GM12891 (cell line): ENCODE data around the gene SH2B2.

Experiments used
- POLR2A ChIP-seq: IDR thresholded peaks from 2 replicates; pipeline ENCODE4 v1.6.1; 2011; ENCODE audit warnings: low read depth, low read length, control low read depth
- POLR2AphosphoS5 ChIP-seq: IDR thresholded peaks from 2 replicates; pipeline ENCODE4 v1.6.1; 2011; ENCODE audit warnings: low read depth, low read length, control low read depth

DNA sequence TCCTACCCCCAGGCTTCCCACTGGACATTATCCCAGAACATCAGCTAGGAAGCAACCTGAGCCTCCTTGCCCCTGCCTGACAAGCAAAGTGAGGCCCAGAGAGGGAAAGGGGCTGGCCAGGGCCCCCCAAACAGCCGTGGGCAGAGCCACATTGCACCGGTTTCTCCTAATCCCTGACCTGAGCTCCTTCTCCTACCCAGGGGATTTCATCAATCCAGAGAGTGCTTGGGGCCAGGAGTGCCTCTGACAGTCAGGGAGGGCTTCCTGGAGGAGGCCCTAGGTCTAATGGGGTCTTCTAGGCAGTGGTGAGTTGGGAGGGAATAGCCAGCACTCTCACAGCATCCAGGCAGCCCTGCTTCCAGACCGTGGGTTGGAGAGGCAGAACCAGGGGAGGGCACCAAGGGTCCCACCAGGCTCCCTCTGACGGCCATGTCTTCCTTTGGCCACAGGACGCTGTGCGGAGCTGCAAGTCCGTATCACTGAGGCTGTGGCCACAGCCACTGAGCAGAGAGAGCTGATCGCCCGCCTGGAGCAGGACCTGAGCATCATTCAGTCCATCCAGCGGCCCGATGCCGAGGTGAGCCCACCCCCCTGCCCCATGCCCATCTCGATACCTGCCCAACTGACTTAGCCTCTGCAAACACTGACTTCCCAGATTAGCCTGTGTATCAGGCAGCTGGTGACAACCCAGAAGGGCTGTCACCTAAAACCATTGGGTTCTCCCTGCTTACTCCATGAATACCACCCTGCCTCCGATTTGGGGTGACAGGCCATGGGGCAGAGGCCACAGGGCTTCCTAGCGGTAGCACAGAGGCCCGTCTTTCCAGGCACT, 13.5 kb upstream of the SH2B2 start:
- TF ChIP-seq POLR2AphosphoS5: no peak
- no peak for TF ChIP-seq POLR2A
